Putamen (tissue), 1 donor: ENCODE measurements around the gene DIAPH3.

Experiments
- DNase-seq: peaks from one replicate; pipeline ENCODE4 v3.0.0-alpha.2; 2016; ENCODE audit warnings: low spot score

DIAPH3 gene

DNA sequence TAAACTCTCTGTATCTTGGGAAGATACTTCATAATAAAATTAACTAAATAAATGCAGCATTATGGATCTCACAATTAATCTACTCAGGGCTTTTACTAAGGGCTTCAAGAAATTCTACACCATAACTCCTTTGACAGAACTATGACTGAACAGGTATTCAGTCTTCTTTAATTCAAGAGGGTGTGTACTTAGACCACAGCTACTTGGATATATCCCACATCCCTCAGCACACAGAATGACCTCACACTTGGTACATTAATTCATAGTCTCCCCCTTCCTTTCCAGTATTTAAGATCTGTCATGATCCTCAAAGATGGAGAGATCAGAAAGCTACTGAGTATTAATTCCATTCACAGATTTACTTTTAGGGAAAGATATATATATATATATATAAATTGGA is 11.6 kb downstream of the DIAPH3 start:
- DNase-seq: no peak

DNA sequence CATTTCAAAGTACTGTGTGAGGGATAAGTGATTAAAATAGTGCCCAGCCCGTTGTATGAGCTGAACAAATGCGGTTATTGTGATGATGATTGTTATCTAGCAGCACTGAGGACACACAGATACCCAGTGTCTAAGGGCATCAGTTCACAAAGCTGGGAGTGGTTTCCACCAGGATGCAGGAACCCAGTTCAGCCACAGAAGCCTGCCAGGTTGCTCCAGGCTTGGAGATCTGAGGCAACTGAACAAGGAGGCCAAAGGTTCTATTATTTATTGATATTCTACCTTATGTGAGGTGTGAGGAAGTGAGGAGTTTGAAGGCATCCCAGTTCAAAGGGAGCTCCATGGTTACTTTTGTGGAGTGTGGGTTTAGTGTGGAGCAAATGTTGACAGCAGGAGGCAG is 13.2 kb downstream of the DIAPH3 start:
- no peak for DNase-seq

DNA sequence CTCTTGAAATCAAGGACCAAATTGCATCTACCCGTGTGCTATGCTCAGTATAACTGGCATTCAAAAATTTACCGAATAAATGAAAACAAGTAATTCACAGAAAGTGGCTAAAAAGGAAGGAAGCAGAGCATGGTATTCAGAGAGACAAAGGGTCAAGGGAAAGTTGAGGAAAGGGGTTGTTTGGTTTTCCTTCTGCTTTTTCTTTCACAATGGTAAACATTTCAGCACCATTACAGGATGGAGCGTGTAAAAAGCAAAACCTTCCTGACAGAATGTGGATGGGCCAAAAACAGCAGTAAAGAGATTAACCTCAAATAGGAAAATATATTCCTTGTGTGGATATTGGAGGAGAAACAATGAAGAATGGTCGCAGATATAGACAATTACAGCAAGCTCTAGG is 14.8 kb downstream of the DIAPH3 start:
- no peak for DNase-seq

DNA sequence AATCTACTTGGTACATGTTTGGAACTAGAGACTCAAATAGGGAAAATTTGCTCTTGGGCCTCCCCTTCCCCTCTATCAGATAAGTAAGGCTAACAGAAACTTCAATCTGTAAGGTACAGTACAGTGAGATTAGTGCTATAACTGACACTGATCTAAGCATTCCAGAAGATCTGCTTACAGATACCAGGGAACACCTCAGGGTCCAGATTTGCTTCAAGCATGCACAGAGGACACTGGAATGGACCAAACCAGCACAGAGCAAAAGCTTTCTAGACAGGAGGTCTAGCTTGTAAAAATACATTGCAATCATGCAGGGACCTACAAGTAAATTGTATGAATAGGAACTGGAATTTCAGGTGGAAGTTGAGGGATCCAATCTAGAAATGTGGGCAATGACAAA is 16.4 kb downstream of the DIAPH3 start:
- no peak for DNase-seq

DNA sequence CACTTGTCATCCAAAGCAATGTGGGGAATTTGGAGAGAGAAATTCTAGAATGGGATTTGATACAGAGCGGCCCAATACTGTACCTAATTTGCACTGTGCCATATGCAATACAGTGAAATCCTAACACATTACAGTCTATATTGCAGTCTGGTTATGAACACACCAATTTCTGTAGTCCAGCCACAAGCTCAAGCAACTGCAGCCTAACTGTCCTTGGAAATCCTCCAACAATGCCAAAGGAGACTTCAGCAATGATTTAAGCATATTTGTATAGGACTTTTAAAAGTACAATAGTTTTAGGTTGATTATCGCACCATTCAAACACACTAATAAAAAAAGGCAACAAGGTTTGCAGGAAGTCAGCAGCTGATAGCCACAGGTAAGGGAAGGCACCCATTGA is 17.3 kb downstream of the DIAPH3 start:
- no peak for DNase-seq

DNA sequence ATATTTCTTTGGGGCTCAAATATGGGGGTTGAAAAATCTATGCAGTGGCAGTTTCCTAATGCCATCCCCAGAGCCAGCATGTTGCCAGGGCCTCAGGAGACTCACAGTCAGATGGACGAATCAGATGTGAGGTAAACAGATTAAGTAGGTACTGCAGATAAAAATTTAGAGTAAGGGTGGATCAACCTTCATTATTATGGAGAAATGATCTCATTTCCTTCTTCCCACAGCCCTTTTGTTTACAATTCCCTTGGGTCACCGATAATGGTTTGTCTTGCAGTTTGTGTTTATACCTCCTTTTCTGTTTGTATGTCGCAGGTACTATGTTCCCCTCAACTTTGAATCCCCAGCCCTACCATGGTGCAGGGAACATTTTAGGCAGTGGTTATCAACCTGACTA is 20.0 kb downstream of the DIAPH3 start:
- DNase-seq: no peak

DNA sequence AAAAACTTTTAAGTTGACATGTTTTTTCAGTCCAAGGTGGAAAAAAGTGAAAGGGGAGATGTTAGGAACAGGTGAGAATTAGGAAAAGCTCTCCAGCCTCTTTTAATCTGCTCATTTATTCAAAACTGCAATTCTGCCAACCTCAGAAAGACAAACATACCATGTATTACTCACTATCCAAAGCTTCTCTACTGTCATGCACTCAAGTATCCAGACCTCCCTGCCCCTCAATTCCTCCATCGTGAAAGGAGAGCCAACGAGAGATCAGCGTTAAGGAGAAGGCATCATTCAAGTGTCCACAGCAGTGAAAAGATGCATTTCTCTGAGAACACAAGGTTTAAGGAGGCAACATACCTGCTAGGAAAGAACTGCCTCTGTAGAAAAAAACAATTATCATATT is 24.5 kb downstream of the DIAPH3 start:
- no peak for DNase-seq

DNA sequence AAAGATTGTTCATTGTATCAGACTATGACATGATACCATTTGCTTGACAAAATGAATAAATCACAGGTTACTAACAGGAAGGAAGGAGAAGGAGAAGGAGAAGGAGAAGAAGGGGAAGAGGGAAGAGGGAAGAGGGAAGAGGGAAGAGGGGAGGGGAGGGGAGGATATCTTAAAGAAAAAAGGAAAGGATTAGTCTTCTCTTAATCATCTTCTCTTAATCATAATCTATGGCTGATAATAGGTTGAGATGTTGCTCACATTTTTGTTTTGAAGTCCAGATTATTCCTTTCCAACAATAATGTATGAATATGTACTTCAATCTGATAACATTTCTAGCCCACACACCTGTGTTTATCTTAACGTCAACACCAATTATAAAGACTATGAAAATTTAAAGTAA is 25.1 kb downstream of the DIAPH3 start:
- no peak for DNase-seq

DNA sequence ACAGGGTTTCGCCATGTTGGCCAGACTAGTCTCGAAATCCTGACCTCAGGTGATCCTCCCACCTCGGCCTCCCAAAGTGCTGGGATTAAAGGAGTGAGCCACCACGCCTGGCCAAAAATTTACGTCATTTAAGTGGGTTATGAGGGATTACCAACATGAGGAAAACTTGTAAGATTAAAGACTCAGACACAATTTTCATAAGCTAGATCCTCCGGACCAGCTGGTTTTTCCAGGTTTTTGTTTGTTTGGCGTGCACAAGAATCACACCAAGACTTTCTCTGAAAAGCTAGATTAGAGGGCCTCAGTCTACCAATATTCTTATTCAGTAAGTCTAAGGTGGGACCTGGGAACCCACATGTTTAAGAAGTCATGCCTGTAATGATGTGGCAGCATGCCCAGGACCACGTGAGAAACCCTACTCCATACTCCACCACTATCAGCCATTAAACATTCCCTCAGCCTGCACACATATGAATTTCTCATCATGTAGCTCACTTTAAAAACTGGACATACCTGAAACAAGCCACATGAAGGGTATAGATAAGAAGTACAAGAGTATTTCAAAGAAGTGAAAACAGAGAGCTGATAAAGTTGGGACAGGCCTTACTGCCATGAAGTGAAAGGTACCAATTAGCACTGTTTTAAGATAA is 25.7 kb downstream of the DIAPH3 start:
- no peak for DNase-seq

DNA sequence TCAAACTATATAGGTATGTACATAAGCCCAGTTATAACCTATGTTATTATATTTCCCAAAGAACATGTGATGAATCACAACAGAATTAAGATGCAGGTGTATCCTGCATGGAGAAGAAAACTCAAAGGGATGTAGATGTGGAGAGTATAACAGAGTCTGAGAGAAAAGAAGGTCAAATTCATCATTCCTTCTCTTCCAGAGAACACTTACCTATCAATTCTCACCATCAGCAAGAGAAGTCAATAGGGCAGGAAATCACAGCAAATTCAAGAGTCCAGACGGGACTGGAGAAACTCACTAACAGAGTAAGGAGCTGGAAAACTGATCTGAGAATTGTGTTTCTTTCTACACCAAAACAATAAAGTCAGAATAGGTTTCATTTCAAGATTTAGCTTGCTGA is 28.4 kb downstream of the DIAPH3 start:
- DNase-seq: no peak

DNA sequence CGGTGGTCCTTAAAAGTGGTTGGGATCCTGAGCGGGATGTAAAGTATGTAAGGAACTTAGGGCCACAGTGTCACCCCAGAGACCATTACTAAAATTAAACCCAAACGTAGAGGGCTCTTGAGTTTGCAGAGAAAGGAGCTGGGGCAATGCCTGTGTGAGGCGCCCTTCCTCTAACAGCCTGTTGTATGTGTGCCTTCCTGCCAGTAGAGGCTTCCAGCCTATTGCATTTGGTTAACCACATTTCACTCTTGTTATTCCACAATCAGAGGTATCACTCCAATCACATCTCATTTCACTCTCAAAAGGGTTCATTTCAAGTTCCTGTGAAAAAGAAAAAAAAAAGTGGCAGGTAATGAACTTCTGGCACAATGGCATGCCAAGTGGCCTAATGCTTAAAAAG is 29.4 kb downstream of the DIAPH3 start:
- DNase-seq: no peak

DNA sequence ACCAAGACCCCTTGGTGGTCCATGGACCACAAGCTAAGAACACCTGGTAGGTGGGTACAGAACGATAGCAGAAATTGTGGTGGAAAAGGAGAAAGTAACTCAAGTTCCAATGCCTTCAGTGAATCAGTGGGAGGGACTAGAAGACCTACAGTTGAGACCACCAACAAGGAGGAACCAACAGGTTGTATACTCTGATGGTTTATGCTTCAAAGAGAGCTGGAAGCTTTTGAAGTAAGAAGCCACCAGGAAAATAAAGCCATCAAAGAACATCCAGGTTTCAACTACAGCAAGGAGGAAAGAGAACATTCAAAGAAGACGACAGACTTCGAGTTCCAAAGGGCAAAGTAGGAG is 42.4 kb downstream of the DIAPH3 start:
- no peak for DNase-seq

DNA sequence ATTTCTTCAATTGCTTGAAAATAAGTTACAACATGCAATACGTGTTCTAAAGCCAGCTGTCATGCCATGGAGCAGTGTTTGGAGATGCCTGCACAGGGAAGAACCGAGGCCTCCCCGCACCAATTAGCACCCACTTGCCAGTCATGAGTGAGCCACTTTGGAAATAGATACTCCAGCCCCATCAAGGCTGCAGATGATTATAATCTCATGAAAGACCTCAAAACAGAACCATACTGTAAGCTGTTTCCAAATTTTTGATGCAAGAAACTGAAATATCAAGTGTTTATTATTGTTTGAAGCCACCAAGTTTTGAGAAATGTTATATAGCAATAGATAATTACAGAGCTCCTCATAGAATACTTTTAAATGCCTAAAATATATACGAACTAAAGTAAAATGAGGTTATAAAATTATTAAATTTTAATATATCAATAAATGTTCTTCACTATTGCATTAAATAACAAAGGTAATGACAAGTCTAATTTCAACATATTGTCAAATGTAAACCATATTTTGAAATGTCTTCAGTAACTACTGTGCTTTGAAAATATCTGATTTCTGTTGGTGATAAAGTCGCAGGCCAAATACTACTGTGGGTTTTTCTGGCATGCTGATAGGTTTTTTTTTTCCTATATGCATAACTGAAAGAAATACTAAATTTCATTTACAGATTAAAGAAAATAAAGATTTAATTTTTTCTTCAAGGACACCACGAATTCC is 43.0 kb downstream of the DIAPH3 start:
- no peak for DNase-seq

DNA sequence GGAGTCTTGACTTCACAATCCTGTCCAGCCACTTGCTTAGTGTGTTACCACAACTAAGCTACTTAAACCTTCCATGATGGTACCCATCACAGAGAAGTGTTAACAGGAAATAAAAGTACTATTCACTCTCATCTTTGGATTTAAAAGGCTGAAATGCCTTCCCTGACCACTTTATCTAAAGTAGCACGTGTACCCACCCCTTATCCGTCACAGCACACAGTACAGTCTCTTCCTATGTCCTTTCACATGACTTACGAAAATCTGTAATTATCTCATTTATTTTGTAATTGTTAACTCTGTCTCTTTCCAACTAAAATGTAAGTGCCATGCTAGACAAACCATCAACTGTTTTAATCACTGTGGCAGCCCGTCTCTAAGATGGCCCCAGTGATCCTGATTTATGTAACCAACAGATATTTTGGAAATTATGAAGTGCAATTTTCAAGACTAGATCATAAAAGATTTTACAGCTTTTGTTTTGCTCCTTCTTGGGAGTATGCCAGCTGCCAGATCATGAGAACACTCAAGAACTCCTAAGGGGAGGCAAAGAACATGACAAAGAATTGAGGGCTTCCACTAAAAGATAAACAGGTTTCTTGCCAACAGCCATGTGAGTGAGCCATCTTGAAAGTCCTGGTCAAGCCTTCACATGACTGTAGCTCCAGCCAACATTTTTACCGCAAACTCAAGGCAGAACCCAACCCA is 44.9 kb downstream of the DIAPH3 start:
- no peak for DNase-seq

DNA sequence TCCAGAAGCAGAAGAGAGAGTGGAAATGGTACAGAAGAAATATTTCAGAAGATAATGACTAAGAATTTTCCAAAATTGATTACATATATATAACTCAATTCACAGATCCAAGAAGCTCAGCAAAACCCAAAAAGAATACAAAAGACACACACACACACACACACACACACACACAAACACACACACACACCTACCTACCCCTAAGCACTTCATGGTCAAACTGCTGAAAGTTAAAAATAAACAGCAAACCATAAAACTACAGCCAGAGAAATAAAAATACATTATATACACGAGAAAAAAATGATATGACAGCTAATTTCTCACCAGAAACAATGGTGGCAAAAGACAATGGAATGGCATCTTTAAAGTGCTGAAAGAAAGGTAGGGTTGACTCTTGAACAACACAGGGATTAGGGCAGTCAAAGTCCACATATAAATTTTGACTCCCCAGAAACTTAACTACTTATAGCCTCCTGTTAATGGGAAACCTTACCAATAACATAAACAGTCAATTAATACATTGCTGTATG is 49.2 kb downstream of the DIAPH3 start:
- DNase-seq: no peak

DNA sequence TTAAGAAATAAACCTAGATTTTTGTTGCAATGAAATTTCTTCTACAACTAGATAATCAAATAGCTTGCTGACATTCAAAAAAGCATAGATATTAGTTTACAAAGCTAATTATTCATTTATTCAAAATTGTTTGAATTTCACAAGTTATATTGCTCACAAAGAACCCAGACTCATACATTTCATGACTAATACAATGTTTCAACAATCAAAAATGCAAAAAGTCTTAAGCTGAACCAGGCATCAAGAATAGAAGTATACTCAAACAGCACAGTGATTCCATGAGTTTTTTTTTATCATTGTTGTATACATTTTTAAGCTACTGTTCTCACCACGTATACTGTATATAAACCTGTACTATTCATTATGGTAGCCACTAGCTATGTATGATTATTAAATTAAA is 51.0 kb downstream of the DIAPH3 start:
- DNase-seq: no peak

DNA sequence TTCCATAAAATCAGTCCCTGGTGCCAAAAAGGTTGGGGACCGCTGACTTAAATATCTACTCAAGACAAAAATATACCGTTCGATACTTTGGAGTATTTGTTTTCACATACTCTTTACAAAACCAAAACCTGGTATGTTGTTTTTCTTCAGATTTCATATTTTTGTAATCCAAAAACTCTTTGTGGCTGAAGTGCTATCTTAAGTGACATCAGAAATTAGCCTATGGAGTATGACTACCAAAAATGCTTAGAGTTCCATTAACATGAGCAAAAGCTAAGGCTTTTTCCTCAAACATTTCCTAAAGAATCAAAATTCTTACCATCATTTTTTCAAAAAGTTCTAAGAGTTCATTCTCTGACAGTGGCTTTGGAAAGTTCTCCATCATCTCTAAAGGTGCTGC is 52.0 kb downstream of the DIAPH3 start:
- no peak for DNase-seq

DNA sequence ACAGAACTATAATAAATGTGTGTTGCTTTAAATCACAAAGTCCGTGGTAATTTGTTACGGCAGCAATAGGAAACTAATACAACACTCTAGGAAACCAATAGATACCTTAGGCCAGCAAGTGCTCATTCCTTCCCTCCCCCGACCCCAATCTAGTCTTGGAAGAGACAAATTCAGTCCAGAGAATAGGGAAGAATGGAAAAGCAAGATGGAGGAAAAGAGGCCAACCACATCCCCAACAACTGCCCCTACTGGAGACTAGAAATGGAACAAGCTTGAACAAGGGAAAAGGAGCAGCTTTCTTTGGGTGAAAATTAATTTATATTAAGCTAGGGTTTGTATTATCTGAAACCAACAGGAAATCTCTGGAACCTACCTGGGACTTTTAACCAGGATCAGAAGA is 54.4 kb downstream of the DIAPH3 start:
- DNase-seq: no peak

DNA sequence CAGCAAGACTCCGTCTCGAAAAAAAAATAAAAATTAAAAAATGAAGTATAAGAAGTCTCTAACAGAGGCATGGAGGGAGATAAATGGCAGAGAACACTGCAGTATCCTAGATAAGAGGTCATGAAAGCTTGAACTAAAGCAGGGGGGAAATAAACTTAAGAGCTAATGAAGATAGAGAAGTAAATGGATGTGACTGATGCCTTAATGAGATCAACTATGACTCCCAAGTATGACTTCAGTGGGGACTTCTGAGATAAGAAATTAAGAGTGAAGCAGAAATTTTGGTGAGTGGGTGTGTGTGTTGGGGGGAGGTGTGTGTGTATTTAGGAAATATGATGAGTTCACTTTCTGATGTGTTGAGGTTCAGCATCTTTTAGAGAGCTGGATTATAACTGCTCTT is 55.1 kb downstream of the DIAPH3 start:
- no peak for DNase-seq

DNA sequence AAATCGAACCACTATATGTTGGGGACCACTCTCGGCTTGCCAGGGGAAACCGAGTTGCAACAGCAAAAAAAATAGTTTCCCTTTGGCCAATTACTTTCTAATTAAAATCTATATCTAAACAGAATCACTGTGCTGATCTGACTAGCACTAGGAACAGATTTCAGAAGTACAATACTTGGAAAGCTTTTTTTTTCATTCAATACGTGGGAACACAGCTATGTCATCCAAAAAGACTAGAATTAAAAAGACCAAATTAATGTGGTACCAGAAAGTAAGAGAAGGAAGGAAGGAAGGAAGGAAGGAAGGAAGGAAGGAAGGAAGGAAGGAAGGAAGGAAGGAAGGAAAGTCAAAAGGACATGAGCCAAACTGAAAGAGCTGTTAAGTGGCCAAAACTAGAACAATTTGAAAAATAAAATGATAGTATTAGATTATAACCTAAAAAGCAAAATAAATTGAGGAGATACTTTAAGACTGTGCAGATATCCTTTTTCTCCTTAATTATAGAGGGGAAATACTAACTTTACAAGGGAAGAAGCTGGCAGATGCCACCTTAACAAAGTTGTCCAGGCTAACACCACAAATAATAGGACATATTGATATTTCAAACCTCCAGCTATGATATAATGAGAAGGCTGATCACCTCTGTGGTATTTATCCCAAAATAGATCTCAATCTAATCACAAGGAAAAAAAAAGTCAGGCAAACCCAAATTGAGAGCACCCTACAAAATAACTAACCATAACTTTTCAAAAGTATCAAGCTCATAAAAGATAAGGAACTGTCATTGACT is 63.9 kb downstream of the DIAPH3 start:
- DNase-seq: no peak

DNA sequence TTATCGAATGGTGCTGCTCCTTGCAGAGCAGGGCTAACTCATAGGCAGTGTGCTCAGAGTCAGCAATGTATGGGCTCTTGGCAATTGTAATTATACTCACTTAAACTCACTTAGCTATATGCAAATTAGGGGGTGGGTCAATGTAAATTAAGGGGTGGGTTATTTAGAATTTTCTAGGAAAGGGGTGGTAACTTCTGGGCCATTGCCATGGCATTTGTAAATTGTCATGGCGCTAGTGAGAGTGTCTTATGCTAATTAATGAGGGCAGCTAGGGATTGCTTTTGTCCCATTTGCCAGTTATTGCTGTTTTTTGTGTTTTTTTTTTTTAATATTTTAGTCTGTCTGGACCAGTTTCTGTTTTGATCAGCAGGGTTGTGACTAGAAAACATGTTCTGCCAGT is 68.4 kb downstream of the DIAPH3 start:
- no peak for DNase-seq

DNA sequence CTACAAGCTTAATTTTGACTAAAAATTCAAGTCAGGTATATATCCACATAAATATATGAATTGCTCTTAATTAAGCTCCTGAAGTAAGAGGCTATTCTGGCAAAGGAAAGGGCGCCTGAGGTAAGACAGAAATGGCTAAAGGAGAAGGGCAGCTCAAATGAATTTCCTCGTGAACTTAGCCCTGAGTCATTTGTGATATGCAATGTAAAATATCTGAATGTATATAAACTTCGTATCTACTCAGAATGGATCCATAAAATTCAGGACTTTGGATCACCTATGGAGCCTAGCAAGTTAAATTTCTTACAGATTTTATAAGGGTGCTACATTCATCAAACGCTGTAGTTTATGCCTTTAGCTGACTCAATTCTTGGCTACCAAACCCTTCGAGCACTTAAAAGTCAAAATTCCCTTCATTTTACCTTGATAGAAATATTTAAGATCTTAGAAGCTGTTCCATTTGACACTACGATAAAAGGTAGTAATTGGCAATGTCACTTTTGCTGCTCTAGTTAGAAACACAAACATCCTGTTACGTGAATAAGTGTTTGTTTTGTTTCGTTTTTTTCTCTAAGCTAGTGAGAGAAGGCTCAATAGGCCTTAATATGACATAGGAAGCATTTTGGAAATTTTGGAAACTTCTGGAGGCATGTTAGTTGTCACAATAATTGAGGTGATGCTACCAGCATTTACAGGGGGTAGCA is 69.2 kb downstream of the DIAPH3 start:
- DNase-seq: no peak
